ENCODE data around the gene GPR15. TPM values are rescaled to one million over a fixed set of nuclear protein-coding genes. Genes with fewer than 3 reads are reported as not detected.

GPR15 gene
- total RNA-seq, 1 donor from 2014 or later, result not detected

GRCh38 chr3:98582042-98582441, 50.3 kb downstream of the GPR15 start:
- peaks cover 13 to 50% of the 10 kb centered on the region in 2 donors for H3K36me3 ChIP-seq
- no peaks in the 10 kb centered on the region for H3K27me3 ChIP-seq
- intact Hi-C loops (cut with DNase I), result no loop called here
- TF ChIP-seq CTCF (IDR thresholded peaks at IDR 0.05), result no peak
- no peak for DNase-seq (ENCODE audit: low spot score in 2 of 2)
- H3K9me3 ChIP-seq, result no peaks in the 10 kb centered on the region
- no peak overlapping the region for H3K27ac ChIP-seq
- H3K4me3 ChIP-seq, result no peak overlapping the region
- no peaks in the 10 kb centered on the region for H3K4me1 ChIP-seq

GRCh38 chr3:98583766-98584165, 52.0 kb downstream of the GPR15 start:
- H3K4me1 ChIP-seq, result no peaks in the 10 kb centered on the region
- no peak for DNase-seq (ENCODE audit: low spot score in 2 of 2)
- TF ChIP-seq CTCF (IDR thresholded peaks at IDR 0.05), result no peak
- H3K27ac ChIP-seq, result no peak overlapping the region
- intact Hi-C loops (cut with DNase I), result no loop called here
- no peaks in the 10 kb centered on the region for H3K9me3 ChIP-seq
- H3K27me3 ChIP-seq, result no peaks in the 10 kb centered on the region
- H3K36me3 ChIP-seq, result peaks cover 3 to 38% of the 10 kb centered on the region in 2 donors
- no peak overlapping the region for H3K4me3 ChIP-seq

Other genes with a start within 250 kb of the GPR15 start
- gene OR5H2, start 249.5 kb upstream of the GPR15 start, total RNA-seq, result not detected
- gene OR5K4, start 178.1 kb upstream of the GPR15 start, total RNA-seq, result not detected
- not detected for gene OR5K3, start 141.3 kb upstream of the GPR15 start, total RNA-seq
- 4.7 TPM for gene OR5K1, start 68.8 kb upstream of the GPR15 start, total RNA-seq
- not detected for gene OR5K2, start 34.3 kb upstream of the GPR15 start, total RNA-seq
- gene CLDND1, start 9.1 kb upstream of the GPR15 start, total RNA-seq, result 171 TPM
- gene CPOX, start 61.6 kb downstream of the GPR15 start, total RNA-seq, result 34.8 TPM
- 2.7 TPM for gene ST3GAL6, start 231.4 kb downstream of the GPR15 start, total RNA-seq